Endothelial cell (in vitro differentiated cells): ENCODE data around the gene PALMD. TPM values are rescaled to one million over a fixed set of nuclear protein-coding genes. Genes with fewer than 3 reads are reported as not detected.
A peak's percentile ranks its signal among the peaks of the same experiment; 100 is the strongest.

ENCODE experiments used
- DNase-seq: peaks from one replicate; pipeline ENCODE4 v3.0.0; 2021; ENCODE audit warnings: low spot score
- H3K27ac Mint-ChIP-seq: one replicate; pipeline ENCODE4 v1.8.0; 2021; ENCODE audit warnings: mixed read lengths, inconsistent platforms; ENCODE audit not compliant: unreplicated experiment
- H3K27me3 Mint-ChIP-seq: one replicate; pipeline ENCODE4 v1.8.0; 2021; ENCODE audit warnings: mild to moderate bottlenecking, moderate library complexity, mixed read lengths, inconsistent platforms; ENCODE audit not compliant: unreplicated experiment
- H3K36me3 Mint-ChIP-seq: one replicate; pipeline ENCODE4 v1.8.0; 2021; ENCODE audit warnings: mild to moderate bottlenecking, low read depth, mixed read lengths, inconsistent platforms; ENCODE audit not compliant: unreplicated experiment
- H3K4me1 Mint-ChIP-seq: one replicate; pipeline ENCODE4 v1.8.0; 2021; ENCODE audit warnings: mild to moderate bottlenecking, mixed read lengths, inconsistent platforms; ENCODE audit not compliant: unreplicated experiment
- H3K4me3 Mint-ChIP-seq: one replicate; pipeline ENCODE4 v1.8.0; 2021; ENCODE audit warnings: mild to moderate bottlenecking, mixed read lengths, inconsistent platforms; ENCODE audit not compliant: unreplicated experiment
- H3K9me3 Mint-ChIP-seq: one replicate; pipeline ENCODE4 v1.8.0; 2021; ENCODE audit warnings: mixed read lengths, inconsistent platforms; ENCODE audit not compliant: unreplicated experiment
- total RNA-seq: library from RNA; stranded (reverse); fragmentation: NEBNext Ultra II Directional; extraction: Animal tissue kit (Norgen Biotek cat#: 25700); gene quantifications from one replicate; pipeline ENCODE4 v1.2.1, GENCODE V29; 2021; ENCODE audit not compliant: unreplicated experiment
- TF ChIP-seq, protein P1 (sequence below): fragments of 200-600 bp; sonication (generic); IDR thresholded peaks from one replicate; pipeline ENCODE4 v1.5.0; 2021; ENCODE audit warnings: antibody characterized with exemption; ENCODE audit not compliant: unreplicated experiment

The PALMD gene
- total RNA-seq, 1 donor from 2014 or later, result 1.9 TPM

DNA sequence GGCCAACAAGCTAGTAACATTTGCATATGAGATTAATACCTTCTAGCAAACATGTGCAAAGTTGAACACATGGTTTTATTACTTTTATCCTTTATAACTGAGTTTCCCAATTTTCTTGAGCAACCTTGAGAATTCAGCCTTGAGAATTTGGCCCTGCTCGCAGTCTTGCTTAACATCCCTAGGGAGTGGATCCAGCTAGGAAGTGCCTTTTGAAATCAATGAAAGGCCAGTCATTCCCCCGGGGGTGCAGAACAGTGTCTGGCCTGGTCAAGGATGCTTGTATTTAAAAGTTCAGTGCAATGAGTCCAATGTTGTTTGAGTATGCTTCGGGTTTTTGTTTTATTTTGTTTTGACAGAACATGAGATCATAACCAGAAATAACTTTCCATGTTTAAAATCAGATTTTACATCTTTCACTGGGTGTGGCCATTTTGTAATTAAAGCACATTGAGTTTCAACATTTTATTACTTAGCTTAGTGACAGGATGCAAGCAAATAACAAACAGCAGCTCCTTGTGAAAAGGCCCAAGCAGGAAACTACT lies 16.7 kb downstream of the PALMD start:
- H3K36me3 Mint-ChIP-seq, result no peaks in the 10 kb centered on the region
- H3K4me3 Mint-ChIP-seq, result no peak overlapping the region
- no peaks in the 10 kb centered on the region for H3K27me3 Mint-ChIP-seq
- TF ChIP-seq, protein P1, sequence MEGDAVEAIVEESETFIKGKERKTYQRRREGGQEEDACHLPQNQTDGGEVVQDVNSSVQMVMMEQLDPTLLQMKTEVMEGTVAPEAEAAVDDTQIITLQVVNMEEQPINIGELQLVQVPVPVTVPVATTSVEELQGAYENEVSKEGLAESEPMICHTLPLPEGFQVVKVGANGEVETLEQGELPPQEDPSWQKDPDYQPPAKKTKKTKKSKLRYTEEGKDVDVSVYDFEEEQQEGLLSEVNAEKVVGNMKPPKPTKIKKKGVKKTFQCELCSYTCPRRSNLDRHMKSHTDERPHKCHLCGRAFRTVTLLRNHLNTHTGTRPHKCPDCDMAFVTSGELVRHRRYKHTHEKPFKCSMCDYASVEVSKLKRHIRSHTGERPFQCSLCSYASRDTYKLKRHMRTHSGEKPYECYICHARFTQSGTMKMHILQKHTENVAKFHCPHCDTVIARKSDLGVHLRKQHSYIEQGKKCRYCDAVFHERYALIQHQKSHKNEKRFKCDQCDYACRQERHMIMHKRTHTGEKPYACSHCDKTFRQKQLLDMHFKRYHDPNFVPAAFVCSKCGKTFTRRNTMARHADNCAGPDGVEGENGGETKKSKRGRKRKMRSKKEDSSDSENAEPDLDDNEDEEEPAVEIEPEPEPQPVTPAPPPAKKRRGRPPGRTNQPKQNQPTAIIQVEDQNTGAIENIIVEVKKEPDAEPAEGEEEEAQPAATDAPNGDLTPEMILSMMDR, result no peak
- no peaks in the 10 kb centered on the region for H3K9me3 Mint-ChIP-seq
- peaks cover 18% of the 10 kb centered on the region for H3K4me1 Mint-ChIP-seq
- no peak overlapping the region for H3K27ac Mint-ChIP-seq
- no peak for DNase-seq

DNA sequence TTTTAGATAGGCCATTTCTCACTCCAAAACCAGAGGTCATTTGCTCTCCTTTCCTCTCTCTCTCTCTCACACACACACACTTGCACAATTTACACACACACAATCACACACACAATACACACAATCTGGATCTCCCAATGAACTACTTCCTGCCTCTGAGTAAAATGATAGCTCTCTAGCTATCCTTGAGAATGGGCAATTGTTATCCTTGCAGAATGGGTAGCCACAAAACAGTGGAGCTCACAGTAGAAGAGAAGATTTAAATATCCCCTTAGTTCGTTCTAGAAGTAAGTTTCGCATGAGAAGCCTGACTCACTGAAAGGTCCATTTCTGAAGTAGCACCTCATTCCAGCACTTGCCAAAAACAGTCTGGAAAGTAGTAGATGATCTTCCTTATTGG lies 17.6 kb downstream of the PALMD start:
- H3K27ac Mint-ChIP-seq, result peak overlapping the region; percentile 9
- H3K27me3 Mint-ChIP-seq, result no peaks in the 10 kb centered on the region
- TF ChIP-seq, protein P1, result no peak
- no peak overlapping the region for H3K4me3 Mint-ChIP-seq
- H3K4me1 Mint-ChIP-seq, result peaks cover 18% of the 10 kb centered on the region
- H3K36me3 Mint-ChIP-seq, result no peaks in the 10 kb centered on the region
- H3K9me3 Mint-ChIP-seq, result no peaks in the 10 kb centered on the region
- no peak for DNase-seq

DNA sequence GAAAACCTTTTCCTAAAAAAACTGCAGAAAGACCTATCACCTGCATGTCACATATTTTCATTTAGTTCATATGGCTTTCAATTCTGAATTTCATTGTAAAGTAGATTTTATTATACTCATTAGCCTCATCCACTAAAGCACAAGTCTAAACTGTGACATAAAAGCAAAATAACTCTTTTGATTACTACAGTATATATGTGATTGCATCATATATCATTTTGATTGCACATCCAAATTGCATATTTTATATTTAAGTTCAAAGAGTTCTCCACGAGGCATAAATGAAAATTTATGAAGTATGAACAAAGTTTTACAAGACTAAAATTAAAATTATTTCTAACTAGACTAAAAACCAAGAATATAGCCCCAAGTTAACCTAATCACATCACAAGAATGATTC lies 19.3 kb downstream of the PALMD start:
- no peaks in the 10 kb centered on the region for H3K27me3 Mint-ChIP-seq
- H3K4me1 Mint-ChIP-seq, result peaks cover 18% of the 10 kb centered on the region
- no peaks in the 10 kb centered on the region for H3K36me3 Mint-ChIP-seq
- no peak overlapping the region for H3K27ac Mint-ChIP-seq
- no peak overlapping the region for H3K4me3 Mint-ChIP-seq
- H3K9me3 Mint-ChIP-seq, result no peaks in the 10 kb centered on the region
- DNase-seq, result no peak
- TF ChIP-seq, protein P1, result no peak

DNA sequence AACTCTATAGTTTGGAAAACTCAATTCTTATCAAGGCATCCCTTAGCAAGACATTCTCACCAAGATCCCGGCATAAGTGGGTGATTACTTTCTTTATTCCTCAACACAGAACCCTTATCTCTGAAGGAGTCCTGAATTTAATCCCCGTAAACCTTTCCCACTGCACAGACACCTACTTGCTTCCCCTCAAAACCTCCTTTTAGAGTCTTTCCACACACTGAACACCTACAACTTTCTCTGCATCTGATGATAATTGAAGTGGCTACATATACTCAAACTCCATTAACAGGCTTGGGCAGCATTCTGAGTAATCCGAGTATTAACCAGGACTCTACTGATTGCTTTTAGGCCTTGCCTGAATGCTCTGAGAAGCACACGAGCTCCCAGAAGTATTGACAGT lies 23.5 kb downstream of the PALMD start:
- no peak for DNase-seq
- H3K9me3 Mint-ChIP-seq, result no peaks in the 10 kb centered on the region
- TF ChIP-seq, protein P1, result no peak
- H3K27me3 Mint-ChIP-seq, result no peaks in the 10 kb centered on the region
- H3K4me3 Mint-ChIP-seq, result no peak overlapping the region
- no peak overlapping the region for H3K27ac Mint-ChIP-seq
- H3K36me3 Mint-ChIP-seq, result no peaks in the 10 kb centered on the region
- H3K4me1 Mint-ChIP-seq, result peaks cover 10% of the 10 kb centered on the region

DNA sequence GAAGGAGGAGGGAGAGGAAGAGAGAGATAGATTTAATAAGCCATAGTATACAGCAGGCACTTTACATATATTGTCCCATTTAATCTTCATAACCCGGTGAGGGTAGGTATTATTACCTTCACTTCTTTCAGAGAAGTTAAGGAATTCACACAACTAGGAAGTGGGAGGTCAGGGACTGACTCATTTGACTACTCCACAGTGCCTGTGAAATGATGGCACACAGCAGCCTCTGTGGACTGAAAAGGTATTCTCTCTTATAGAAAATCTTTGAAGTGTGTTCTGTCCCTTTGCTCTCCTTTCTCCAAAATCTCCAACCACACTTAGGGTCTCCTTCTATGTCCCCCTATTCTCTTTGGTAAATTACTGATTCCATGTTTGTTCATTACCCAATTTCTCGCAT lies 23.9 kb downstream of the PALMD start:
- Mint-ChIP-seq H3K4me1 (peaks cover 10% of the 10 kb centered on the region), H3K9me3 (no peaks in the 10 kb centered on the region), H3K27ac (no peak overlapping the region), H3K4me3 (no peak overlapping the region), H3K27me3 (no peaks in the 10 kb centered on the region), H3K36me3 (no peaks in the 10 kb centered on the region)
- TF ChIP-seq, protein P1, result no peak
- DNase-seq, result no peak
